Measurements from ENCODE around the gene HAGH.

Gene HAGH

DNA sequence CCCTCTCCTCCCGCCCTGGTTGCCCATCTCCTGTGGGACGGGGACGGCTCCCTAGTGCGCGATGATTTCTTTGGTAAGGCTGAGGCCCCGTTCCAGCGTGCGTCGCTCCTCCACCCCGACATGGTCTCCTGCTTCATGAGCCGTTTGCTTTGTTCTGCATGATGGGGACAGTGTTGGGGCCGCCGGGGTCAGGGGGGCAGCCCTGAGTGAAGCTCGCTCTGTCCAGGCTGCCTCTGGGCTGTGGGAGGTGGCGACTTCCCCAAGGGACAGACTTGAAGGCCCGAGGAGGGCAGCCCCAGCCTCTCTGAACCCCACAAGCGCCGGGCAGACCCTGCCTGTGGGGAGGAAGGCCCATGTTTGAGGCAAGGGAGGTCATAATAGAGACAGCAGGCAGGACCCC, 67.7 kb downstream of the HAGH start:
- no peak for DNase-seq

GRCh38 chr16:1757714-1758461, 68.7 kb downstream of the HAGH start:
- DNase-seq, result no peak

Data from retina (tissue), 1 donor.